Bronchial epithelial cell (primary cell): ENCODE results near the gene ATP5PB. TPM values are rescaled to one million over a fixed set of nuclear protein-coding genes. Genes with fewer than 3 reads are reported as not detected.
A peak's percentile ranks its signal among the peaks of the same experiment; 100 is the strongest.

ENCODE experiments used
- DNase-seq: peaks from one replicate; pipeline ENCODE4 v3.0.0-alpha.2; 2010; ENCODE audit warnings: low read depth
- FAIRE-seq: peaks from 2 replicates; lab custom pipeline; 2011; peaks lifted over from hg19 to GRCh38; lab: Jason Lieb, UNC
- H3K27me3 ChIP-seq: 2 replicates; pipeline ENCODE4 v1.5.1; 2011; ENCODE audit warnings: low read length; ENCODE audit not compliant: control insufficient read depth, insufficient read depth
- H3K36me3 ChIP-seq: 2 replicates; pipeline ENCODE4 v1.5.1; 2011; ENCODE audit warnings: low read length; ENCODE audit not compliant: control insufficient read depth, insufficient read depth
- H3K4me3 ChIP-seq: 2 replicates; pipeline ENCODE4 v1.5.1; 2011; ENCODE audit warnings: mild to moderate bottlenecking, low read depth, low read length, control low read depth
- CTCF ChIP-seq: IDR thresholded peaks from 2 replicates; pipeline ENCODE4 v1.5.1; 2011; ENCODE audit warnings: mild to moderate bottlenecking, moderate library complexity, low read length, control low read depth, inconsistent platforms; ENCODE audit not compliant: insufficient read depth, severe bottlenecking
- total RNA-seq: library from RNA; depleted of rRNA; stranded (reverse); fragments of >200 nt; gene quantifications from 2 replicates; pipeline ENCODE4 v1.2.1, GENCODE V29; 2014

Gene ATP5PB
- total RNA-seq, 1 donor from 2014 or later = 259 TPM

GRCh38 chr1:111441573-111442192, 7.6 kb upstream of the ATP5PB start:
- Histone ChIP-seq H3K27me3 (no peaks in the 10 kb centered on the region), H3K4me3 (no peak overlapping the region), H3K36me3 (peaks cover 37% of the 10 kb centered on the region)
- DNase-seq = no peak
- TF ChIP-seq CTCF = peak; percentile 61
- no peak for FAIRE-seq

GRCh38 chr1:111442457-111442856, 6.8 kb upstream of the ATP5PB start:
- peaks cover 37% of the 10 kb centered on the region for H3K36me3 ChIP-seq
- no peak for FAIRE-seq
- no peak overlapping the region for H3K4me3 ChIP-seq
- DNase-seq = no peak
- H3K27me3 ChIP-seq = no peaks in the 10 kb centered on the region
- no peak for TF ChIP-seq CTCF

- Histone ChIP-seq H3K4me3 (no peak overlapping the region), H3K27me3 (no peaks in the 10 kb centered on the region), H3K36me3 (peaks cover 35% of the 10 kb centered on the region)
- no peak for TF ChIP-seq CTCF
- no peak for FAIRE-seq
- no peak for DNase-seq
Observed at GRCh38 chr1:111444031-111444430, 5.2 kb upstream of the ATP5PB start.

GRCh38 chr1:111446546-111446945, 2.7 kb upstream of the ATP5PB start:
- no peak for TF ChIP-seq CTCF
- H3K4me3 ChIP-seq = no peak overlapping the region
- DNase-seq (no peak), FAIRE-seq (no peak)
- peaks cover 24% of the 10 kb centered on the region for H3K36me3 ChIP-seq
- no peaks in the 10 kb centered on the region for H3K27me3 ChIP-seq

GRCh38 chr1:111446967-111447892, 2.0 kb upstream of the ATP5PB start:
- H3K36me3 ChIP-seq = peaks cover 19% of the 10 kb centered on the region
- DNase-seq = peak; percentile 83
- FAIRE-seq = no peak
- peak overlapping the region; percentile 93 for H3K4me3 ChIP-seq
- TF ChIP-seq CTCF = no peak
- no peaks in the 10 kb centered on the region for H3K27me3 ChIP-seq
